ENCODE results near the gene PLEKHM1.
"Not testable (repeated sequence)": the region's sequence is repeated elsewhere in the genome, so short reads cannot be mapped to it uniquely, and the experiment has no call there.

The PLEKHM1 gene

GRCh38 chr17:45490615-45491433 lies at the start of gene PLEKHM1:
Gene PLEKHM1, minus strand, starts transcription at chr17:45490721. Its CDS starts 8,237 bp downstream, at chr17:45482484.
- DNase-seq = peak; percentile 28

- DNase-seq = not testable (repeated sequence)
Measured at GRCh38 chr17:45538168-45538567, 47.6 kb upstream of the PLEKHM1 start.

- not testable (repeated sequence) for DNase-seq
Measured at GRCh38 chr17:45506072-45506471, 15.6 kb upstream of the PLEKHM1 start.

- not testable (repeated sequence) for DNase-seq
Measured at GRCh38 chr17:45505183-45505582, 14.7 kb upstream of the PLEKHM1 start.

GRCh38 chr17:45501092-45501707 lies 10.7 kb upstream of the PLEKHM1 start:
- DNase-seq = not testable (repeated sequence)

GRCh38 chr17:45500478-45500877 lies 10.0 kb upstream of the PLEKHM1 start:
- DNase-seq = not testable (repeated sequence)

GRCh38 chr17:45499208-45499607 lies 8.7 kb upstream of the PLEKHM1 start:
- not testable (repeated sequence) for DNase-seq

GRCh38 chr17:45498377-45498776 lies 7.9 kb upstream of the PLEKHM1 start:
- not testable (repeated sequence) for DNase-seq

- not testable (repeated sequence) for DNase-seq
Measured at GRCh38 chr17:45497449-45497848, 6.9 kb upstream of the PLEKHM1 start.

GRCh38 chr17:45496507-45496906 lies 6.0 kb upstream of the PLEKHM1 start:
- DNase-seq = not testable (repeated sequence)

- not testable (repeated sequence) for DNase-seq
Measured at GRCh38 chr17:45494556-45494955, 4.0 kb upstream of the PLEKHM1 start.

GRCh38 chr17:45492156-45492555 lies 1.6 kb upstream of the PLEKHM1 start:
- DNase-seq = not testable (repeated sequence)

GRCh38 chr17:45490198-45490597 lies 323 bp downstream of the PLEKHM1 start:
- not testable (repeated sequence) for DNase-seq

- peak; percentile 1 for DNase-seq
Measured at GRCh38 chr17:45487704-45488103, 2.8 kb downstream of the PLEKHM1 start.

GRCh38 chr17:45483591-45484216 lies 6.8 kb downstream of the PLEKHM1 start:
- DNase-seq = not testable (repeated sequence)

GRCh38 chr17:45483177-45483576 lies 7.3 kb downstream of the PLEKHM1 start:
- not testable (repeated sequence) for DNase-seq

- DNase-seq = not testable (repeated sequence)
Measured at GRCh38 chr17:45482317-45482716, 8.2 kb downstream of the PLEKHM1 start.

GRCh38 chr17:45475436-45475835 lies 15.1 kb downstream of the PLEKHM1 start:
- DNase-seq = not testable (repeated sequence)

GRCh38 chr17:45472249-45472648 lies 18.3 kb downstream of the PLEKHM1 start:
- DNase-seq = not testable (repeated sequence)

- not testable (repeated sequence) for DNase-seq
Measured at GRCh38 chr17:45469204-45469563, 21.3 kb downstream of the PLEKHM1 start.

- DNase-seq = not testable (repeated sequence)
Measured at GRCh38 chr17:45468293-45469203, 22.0 kb downstream of the PLEKHM1 start.

Data from NCI-H1694 treated with DMSO at 0.1 percent for 48 hours (cell line).